Measurements from ENCODE around the gene CDHR5. TPM values are rescaled to one million over a fixed set of nuclear protein-coding genes. Genes with fewer than 3 reads are reported as not detected.

The CDHR5 gene
- total and polyA plus RNA-seq, 8 donors: 0.46 to 0.77 (median 0.69) TPM; not detected in 2

DNA sequence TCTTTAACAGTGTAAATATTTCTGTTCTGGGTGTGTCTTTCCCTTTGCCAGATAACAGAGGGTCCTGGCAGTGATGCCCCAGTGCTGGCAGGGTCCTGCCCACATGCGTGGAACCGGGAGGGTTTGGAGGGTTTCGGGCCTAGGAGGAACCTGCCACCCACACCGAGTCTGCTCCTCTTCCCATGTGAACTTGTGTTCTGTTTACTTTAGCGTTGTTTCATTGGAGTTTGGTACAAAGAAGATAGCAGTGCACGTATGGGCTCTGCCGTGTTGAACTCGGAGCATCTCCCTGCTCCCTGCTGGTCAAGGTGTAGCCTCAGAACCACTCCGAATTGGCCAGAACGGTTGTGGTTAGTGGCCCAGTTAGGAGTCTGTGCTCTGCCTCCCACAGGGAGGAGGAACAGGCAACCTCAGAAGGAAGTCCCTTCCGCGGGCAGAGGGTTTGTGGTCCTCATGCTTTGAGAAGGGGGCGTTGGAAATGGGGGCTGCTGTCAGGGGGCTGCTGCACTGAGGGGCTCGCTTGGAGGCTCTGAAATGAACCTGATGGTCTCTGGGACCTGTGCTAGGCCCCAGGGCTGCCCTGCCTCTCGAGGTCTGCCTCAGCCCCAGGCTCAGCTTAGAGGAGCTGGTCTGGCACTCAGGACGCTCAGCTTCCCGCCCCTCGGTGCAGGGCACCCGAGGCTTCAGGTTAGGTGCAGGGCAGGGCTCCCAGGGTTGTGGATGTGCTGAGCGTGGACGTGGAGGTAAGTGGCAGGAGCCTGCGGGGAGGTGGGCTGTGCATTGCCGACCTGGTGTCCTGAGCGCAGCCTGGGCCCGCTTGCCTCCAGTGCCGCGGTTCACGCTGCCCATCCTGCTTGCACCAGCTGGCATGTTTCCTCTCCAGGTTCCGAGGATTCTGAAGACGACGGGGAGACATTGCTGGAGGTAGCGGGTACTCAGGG, 38.1 kb downstream of the CDHR5 start:
- Histone ChIP-seq H3K4me3 (no peak overlapping the region), H3K27me3 (no peaks in the 10 kb centered on the region), H3K36me3 (peaks cover 0 to 95% of the 10 kb centered on the region in 2 donors), H3K27ac (peak overlapping the region in 1 of 2 donors; percentile 80), H3K9me3 (no peaks in the 10 kb centered on the region), H3K4me1 (peaks cover 0 to 28% of the 10 kb centered on the region in 2 donors)
- intact Hi-C loops (cut with DNase I): no loop called here
- TF ChIP-seq, protein P1, sequence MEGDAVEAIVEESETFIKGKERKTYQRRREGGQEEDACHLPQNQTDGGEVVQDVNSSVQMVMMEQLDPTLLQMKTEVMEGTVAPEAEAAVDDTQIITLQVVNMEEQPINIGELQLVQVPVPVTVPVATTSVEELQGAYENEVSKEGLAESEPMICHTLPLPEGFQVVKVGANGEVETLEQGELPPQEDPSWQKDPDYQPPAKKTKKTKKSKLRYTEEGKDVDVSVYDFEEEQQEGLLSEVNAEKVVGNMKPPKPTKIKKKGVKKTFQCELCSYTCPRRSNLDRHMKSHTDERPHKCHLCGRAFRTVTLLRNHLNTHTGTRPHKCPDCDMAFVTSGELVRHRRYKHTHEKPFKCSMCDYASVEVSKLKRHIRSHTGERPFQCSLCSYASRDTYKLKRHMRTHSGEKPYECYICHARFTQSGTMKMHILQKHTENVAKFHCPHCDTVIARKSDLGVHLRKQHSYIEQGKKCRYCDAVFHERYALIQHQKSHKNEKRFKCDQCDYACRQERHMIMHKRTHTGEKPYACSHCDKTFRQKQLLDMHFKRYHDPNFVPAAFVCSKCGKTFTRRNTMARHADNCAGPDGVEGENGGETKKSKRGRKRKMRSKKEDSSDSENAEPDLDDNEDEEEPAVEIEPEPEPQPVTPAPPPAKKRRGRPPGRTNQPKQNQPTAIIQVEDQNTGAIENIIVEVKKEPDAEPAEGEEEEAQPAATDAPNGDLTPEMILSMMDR (IDR thresholded peaks at IDR 0.05): no peak
- no peak for ATAC-seq
- no peak for DNase-seq

DNA sequence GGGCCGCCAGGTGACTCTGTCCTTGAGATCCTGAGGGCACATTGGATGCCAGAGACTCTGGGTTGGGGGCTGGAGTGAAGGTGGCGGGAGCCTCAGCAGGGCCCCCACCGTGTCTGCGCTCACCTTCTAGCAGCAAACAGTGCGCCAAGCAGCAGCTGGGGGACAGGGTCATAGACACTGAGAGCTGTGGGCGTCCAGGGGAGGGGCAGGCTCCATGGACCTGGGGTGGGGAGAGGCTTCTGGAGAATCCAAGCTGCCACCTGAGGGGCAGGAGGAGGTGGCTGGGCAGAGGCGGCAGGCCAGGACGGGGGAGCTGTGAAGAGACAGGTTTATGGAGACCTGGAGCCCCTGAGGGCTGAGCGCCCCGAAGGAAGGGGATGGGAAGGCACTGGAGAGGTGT, 40.5 kb downstream of the CDHR5 start:
- no peak overlapping the region for H3K27ac ChIP-seq
- H3K27me3 ChIP-seq: no peaks in the 10 kb centered on the region
- intact Hi-C loops (cut with DNase I): no loop called here
- H3K4me1 ChIP-seq: peaks cover 3 to 45% of the 10 kb centered on the region in 2 donors
- no peaks in the 10 kb centered on the region for H3K9me3 ChIP-seq
- TF ChIP-seq, protein P1 (IDR thresholded peaks at IDR 0.05): no peak
- peaks cover 0 to 76% of the 10 kb centered on the region in 2 donors for H3K36me3 ChIP-seq
- no peak for DNase-seq
- no peak overlapping the region for H3K4me3 ChIP-seq
- ATAC-seq: no peak

DNA sequence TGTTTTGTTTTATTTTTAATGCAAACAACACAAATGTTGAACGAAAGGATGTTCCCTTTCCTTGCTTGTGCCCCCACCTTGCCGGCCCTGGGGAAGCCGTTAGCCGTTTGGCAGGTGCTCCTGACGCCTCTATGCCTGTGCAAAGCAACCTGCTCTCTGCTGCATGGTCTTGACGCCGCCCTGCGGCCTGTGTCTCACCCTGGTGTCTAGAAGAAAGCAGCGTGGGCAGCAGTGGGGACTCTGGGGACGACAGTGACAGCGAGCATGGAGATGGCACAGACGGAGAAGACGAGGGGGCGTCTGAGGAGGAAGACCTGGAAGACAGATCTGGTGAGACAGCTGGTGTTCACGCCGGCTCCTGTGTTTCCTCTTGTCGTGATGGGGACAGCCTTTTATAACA, 43.0 kb downstream of the CDHR5 start:
- Histone ChIP-seq H3K4me3 (no peak overlapping the region), H3K27me3 (no peaks in the 10 kb centered on the region), H3K9me3 (no peaks in the 10 kb centered on the region), H3K4me1 (peaks cover 18 to 46% of the 10 kb centered on the region in 2 donors), H3K27ac (no peak overlapping the region), H3K36me3 (peaks cover 0 to 51% of the 10 kb centered on the region in 2 donors)
- intact Hi-C loops (cut with DNase I): no loop called here
- no peak for ATAC-seq
- DNase-seq: no peak
- TF ChIP-seq, protein P1 (IDR thresholded peaks at IDR 0.05): no peak

DNA sequence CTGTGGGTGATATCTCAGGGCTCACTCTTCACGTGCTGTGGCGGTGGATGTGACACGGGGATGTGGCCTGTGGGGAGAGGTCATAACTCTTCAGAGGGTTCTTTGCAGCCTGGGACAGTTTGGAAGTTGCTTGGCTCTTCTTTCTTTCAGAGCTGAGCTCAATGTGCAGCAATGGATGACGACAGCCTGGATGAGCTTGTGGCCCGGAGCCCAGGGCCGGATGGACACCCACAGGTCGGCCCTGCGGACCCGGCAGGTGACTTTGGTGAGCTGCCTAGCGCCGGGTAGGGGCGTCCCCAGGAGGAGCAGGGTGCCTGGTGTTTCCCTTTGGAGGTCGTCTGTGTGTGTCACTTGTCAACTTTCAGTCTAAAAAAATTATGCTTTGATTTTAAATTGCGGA, 43.4 kb downstream of the CDHR5 start:
- H3K36me3 ChIP-seq: peaks cover 0 to 47% of the 10 kb centered on the region in 2 donors
- H3K9me3 ChIP-seq: no peaks in the 10 kb centered on the region
- H3K4me1 ChIP-seq: peaks cover 18 to 43% of the 10 kb centered on the region in 2 donors
- H3K27ac ChIP-seq: no peak overlapping the region
- DNase-seq (no peak), ATAC-seq (no peak)
- H3K27me3 ChIP-seq: no peaks in the 10 kb centered on the region
- TF ChIP-seq, protein P1 (IDR thresholded peaks at IDR 0.05): no peak
- intact Hi-C loops (cut with DNase I): no loop called here
- H3K4me3 ChIP-seq: no peak overlapping the region

DNA sequence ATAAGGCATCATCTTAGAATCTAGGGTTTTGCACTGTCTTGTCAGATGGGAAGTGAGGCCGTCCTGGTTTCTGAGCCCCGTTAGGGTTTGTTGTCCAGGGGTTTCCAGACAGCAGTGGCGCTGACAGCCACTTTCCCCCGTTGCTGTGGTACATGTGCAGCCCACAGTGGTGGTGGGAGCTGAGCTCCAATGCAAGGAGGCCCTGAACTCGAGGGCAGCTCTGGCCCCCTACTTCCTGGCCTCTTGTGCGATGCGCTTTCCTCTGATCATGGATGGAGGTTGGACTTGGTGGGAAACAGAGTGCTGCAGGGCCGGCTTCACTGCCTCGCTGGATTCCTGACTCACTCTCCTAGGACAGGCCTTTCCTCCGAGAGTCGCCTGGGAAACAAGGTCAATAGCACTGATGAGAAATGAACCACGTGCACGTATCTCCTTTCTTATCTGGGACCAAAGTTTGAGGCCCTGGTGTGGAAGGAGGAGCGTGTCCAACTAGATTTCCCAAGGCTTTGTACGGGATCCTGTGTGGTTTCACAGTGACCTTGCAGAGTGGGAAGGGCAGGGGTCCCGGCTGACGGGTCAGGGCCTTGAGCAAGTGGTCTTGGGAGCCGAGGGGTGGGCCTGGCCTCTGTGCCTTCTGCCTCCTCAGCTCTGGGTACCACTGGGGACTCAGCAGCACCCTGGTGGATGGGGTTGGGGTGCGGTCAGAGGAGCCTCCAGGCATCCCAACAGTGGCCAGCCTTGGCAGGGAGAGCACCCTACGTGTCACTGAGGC, 44.7 kb downstream of the CDHR5 start:
- no peak for ATAC-seq
- Histone ChIP-seq H3K27ac (no peak overlapping the region), H3K4me3 (no peak overlapping the region), H3K27me3 (peaks cover 3 to 7% of the 10 kb centered on the region in 2 donors), H3K9me3 (no peaks in the 10 kb centered on the region), H3K4me1 (peaks cover 22 to 48% of the 10 kb centered on the region in 2 donors), H3K36me3 (peaks cover 0 to 38% of the 10 kb centered on the region in 2 donors)
- intact Hi-C loops (cut with DNase I): no loop called here
- TF ChIP-seq, protein P1 (IDR thresholded peaks at IDR 0.05): no peak
- DNase-seq: peak in 1 of 4 donors; percentile 61
